Loucy (cell line): ENCODE data around the gene AKAP9.

Experiments used
- H2AFZ ChIP-seq: fragments of 200-600 bp; sonication (generic); 2 replicates; pipeline ENCODE4 v1.6.0; 2016; ENCODE audit warnings: antibody characterized with exemption, mild to moderate bottlenecking, low read length, moderate library complexity
- H3F3A ChIP-seq: fragments of 200-600 bp; 2 replicates; pipeline ENCODE4 v1.6.0; 2016; ENCODE audit warnings: antibody characterized with exemption, low read depth, mild to moderate bottlenecking
- H3K27me3 ChIP-seq: fragments of 200-600 bp; sonication (generic); 2 replicates; pipeline ENCODE4 v1.6.1; 2014; ENCODE audit warnings: low read length, mild to moderate bottlenecking; ENCODE audit not compliant: insufficient read depth, poor library complexity, severe bottlenecking
- H3K36me3 ChIP-seq: fragments of 200-600 bp; sonication (generic); 2 replicates; pipeline ENCODE4 v1.6.1; 2016; ENCODE audit warnings: low read length; ENCODE audit not compliant: insufficient read depth
- H3K4me1 ChIP-seq: fragments of 200-600 bp; sonication (generic); 2 replicates; pipeline ENCODE4 v1.5.1; 2014; ENCODE audit warnings: low read length, mild to moderate bottlenecking; ENCODE audit not compliant: insufficient read depth, poor library complexity, severe bottlenecking
- H3K4me2 ChIP-seq: fragments of 200-600 bp; sonication (generic); 2 replicates; pipeline ENCODE4 v1.6.0; 2014; ENCODE audit warnings: antibody characterized with exemption, low read length, low read depth, mild to moderate bottlenecking; ENCODE audit not compliant: poor library complexity, severe bottlenecking
- H3K4me3 ChIP-seq: fragments of 200-600 bp; sonication (generic); 2 replicates; pipeline ENCODE4 v1.5.1; 2014; ENCODE audit warnings: low read length, mild to moderate bottlenecking, mixed read lengths; ENCODE audit not compliant: poor library complexity, severe bottlenecking
- H3K79me2 ChIP-seq: fragments of 200-600 bp; sonication (generic); 2 replicates; pipeline ENCODE4 v1.6.1; 2014; ENCODE audit warnings: low read length; ENCODE audit not compliant: insufficient read depth
- H3K9ac ChIP-seq: fragments of 200-600 bp; sonication (generic); 2 replicates; pipeline ENCODE4 v1.6.0; 2014; ENCODE audit warnings: mild to moderate bottlenecking, low read depth, low read length, moderate library complexity; ENCODE audit not compliant: poor library complexity, severe bottlenecking
- H3K9me2 ChIP-seq: fragments of 200-600 bp; sonication (generic); replicated peaks from 2 replicates; pipeline ENCODE4 v1.6.1; 2016; ENCODE audit warnings: low read depth, low read length, mixed read lengths
- H3K9me3 ChIP-seq: fragments of 200-600 bp; sonication (generic); 2 replicates; pipeline ENCODE4 v1.6.1; 2014; ENCODE audit warnings: mild to moderate bottlenecking, antibody characterized with exemption, low read length, low read depth; ENCODE audit not compliant: insufficient read depth
- H4K20me1 ChIP-seq: fragments of 200-600 bp; sonication (generic); 2 replicates; pipeline ENCODE4 v1.6.0; 2014; ENCODE audit warnings: antibody characterized with exemption, low read length, mild to moderate bottlenecking; ENCODE audit not compliant: insufficient read depth, poor library complexity, severe bottlenecking
- EZH2phosphoT487 ChIP-seq: fragments of 200-600 bp; IDR thresholded peaks from 2 replicates; pipeline ENCODE4 v1.6.1; 2018; ENCODE audit warnings: antibody characterized with exemption, mild to moderate bottlenecking, moderate library complexity, borderline replicate concordance
- TF ChIP-seq, protein P1 (sequence below): fragments of 200-600 bp; sonication (generic); conservative IDR thresholded peaks from 2 replicates; pipeline ENCODE4 v1.5.1; 2014; ENCODE audit warnings: mild to moderate bottlenecking, antibody characterized with exemption, low read length

The AKAP9 gene

GRCh38 chr7:92061154-92061553 is 120.5 kb downstream of the AKAP9 start:
- Histone ChIP-seq H3K9ac (no peak overlapping the region), H3K79me2 (no peaks in the 10 kb centered on the region), H2AFZ (no peak overlapping the region), H3K9me2 (no peaks in the 10 kb centered on the region), H3K4me2 (no peak overlapping the region), H3K27me3 (no peaks in the 10 kb centered on the region), H3K4me3 (no peak overlapping the region), H3K4me1 (peaks cover 33% of the 10 kb centered on the region), H3K36me3 (peaks cover 24% of the 10 kb centered on the region; the same call in 1 of the 2 replicates), H3F3A (0 out of 2 replicates have a peak, but pooled peaks cover 4% of the 10 kb centered on the region), H4K20me1 (peaks cover 3% of the 10 kb centered on the region), H3K9me3 (no peaks in the 10 kb centered on the region)
- TF ChIP-seq, protein P1, sequence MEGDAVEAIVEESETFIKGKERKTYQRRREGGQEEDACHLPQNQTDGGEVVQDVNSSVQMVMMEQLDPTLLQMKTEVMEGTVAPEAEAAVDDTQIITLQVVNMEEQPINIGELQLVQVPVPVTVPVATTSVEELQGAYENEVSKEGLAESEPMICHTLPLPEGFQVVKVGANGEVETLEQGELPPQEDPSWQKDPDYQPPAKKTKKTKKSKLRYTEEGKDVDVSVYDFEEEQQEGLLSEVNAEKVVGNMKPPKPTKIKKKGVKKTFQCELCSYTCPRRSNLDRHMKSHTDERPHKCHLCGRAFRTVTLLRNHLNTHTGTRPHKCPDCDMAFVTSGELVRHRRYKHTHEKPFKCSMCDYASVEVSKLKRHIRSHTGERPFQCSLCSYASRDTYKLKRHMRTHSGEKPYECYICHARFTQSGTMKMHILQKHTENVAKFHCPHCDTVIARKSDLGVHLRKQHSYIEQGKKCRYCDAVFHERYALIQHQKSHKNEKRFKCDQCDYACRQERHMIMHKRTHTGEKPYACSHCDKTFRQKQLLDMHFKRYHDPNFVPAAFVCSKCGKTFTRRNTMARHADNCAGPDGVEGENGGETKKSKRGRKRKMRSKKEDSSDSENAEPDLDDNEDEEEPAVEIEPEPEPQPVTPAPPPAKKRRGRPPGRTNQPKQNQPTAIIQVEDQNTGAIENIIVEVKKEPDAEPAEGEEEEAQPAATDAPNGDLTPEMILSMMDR, result no peak
- no peak for TF ChIP-seq EZH2phosphoT487

- TF ChIP-seq, protein P1, result no peak
- no peak for TF ChIP-seq EZH2phosphoT487
- H3K4me2 ChIP-seq, result no peak overlapping the region
- no peaks in the 10 kb centered on the region for H3K27me3 ChIP-seq
- H3F3A ChIP-seq, result no peaks in the 10 kb centered on the region
- H4K20me1 ChIP-seq, result no peaks in the 10 kb centered on the region
- H3K4me1 ChIP-seq, result peaks cover 4% of the 10 kb centered on the region
- H3K9me3 ChIP-seq, result no peaks in the 10 kb centered on the region
- H3K4me3 ChIP-seq, result no peak overlapping the region
- H3K36me3 ChIP-seq, result peaks cover 52% of the 10 kb centered on the region; the same call in 1 of the 2 replicates
- H3K79me2 ChIP-seq, result no peaks in the 10 kb centered on the region
- H3K9ac ChIP-seq, result no peak overlapping the region
- H3K9me2 ChIP-seq, result no peaks in the 10 kb centered on the region
- no peak overlapping the region for H2AFZ ChIP-seq
Observed at GRCh38 chr7:92064438-92065029, 123.9 kb downstream of the AKAP9 start.

GRCh38 chr7:92071032-92071431 is 130.4 kb downstream of the AKAP9 start:
- Histone ChIP-seq H3K36me3 (peaks cover 46% of the 10 kb centered on the region), H3K79me2 (no peaks in the 10 kb centered on the region), H4K20me1 (no peaks in the 10 kb centered on the region), H3K9me2 (no peaks in the 10 kb centered on the region), H3K27me3 (no peaks in the 10 kb centered on the region), H3K4me1 (peaks cover 38% of the 10 kb centered on the region), H3F3A (peaks cover 5% of the 10 kb centered on the region; the same call in 1 of the 2 replicates), H3K4me2 (no peak overlapping the region), H3K9me3 (no peaks in the 10 kb centered on the region), H3K9ac (peak overlapping the region; percentile 46), H2AFZ (no peak overlapping the region), H3K4me3 (no peak overlapping the region)
- TF ChIP-seq EZH2phosphoT487, result no peak
- TF ChIP-seq, protein P1, result no peak
